GM19395 (cell line): ENCODE data around the gene COL8A2.

Experiments used
- ATAC-seq: cut with Tn5 transposase; IDR thresholded peaks from one replicate; pipeline ENCODE4 v1.9.1; 2021; ENCODE audit warnings: mild to moderate bottlenecking, moderate library complexity; ENCODE audit not compliant: unreplicated experiment

The COL8A2 gene

GRCh38 chr1:36157973-36158826 is 33.2 kb upstream of the COL8A2 start:
- no peak for ATAC-seq

GRCh38 chr1:36157115-36157903 is 32.3 kb upstream of the COL8A2 start:
- ATAC-seq = no peak

DNA sequence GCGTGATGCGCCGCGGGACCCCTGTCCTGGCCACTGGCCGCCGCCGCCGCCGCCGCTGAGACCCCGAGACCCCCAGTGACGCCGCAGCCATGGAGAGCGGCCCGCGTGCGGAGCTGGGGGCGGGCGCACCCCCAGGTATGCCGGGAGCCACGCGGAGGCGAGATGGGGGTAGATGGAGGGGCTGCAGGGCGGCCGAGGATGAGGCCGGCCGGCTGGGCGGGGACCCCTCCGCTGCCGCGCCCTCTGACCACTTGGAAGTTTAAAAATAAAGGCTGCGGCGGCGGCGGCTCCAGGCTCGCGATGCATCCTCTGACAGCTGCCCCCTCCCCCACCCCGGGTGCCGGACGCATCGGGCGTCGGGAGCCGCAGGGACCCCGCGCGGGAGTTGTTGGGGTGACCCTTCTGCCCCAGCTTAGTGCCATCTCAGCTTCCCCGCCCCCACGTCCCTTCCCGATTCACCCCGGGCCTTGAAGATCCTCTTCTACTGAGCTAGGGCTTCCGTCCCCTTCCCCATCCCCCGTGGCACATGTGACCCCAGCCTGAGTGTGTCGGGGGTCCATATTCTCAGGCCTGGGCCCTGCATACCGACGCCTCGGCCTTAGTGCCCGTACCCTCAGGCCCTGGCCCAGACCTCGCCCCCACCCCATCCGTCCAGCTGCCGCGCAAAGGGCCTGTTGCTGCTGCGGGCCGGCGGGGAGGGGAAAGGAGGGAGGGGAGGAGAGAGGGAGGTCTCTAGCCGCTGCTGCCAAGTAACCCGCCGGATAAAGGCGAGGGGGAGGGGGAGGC is 31.5 kb upstream of the COL8A2 start:
- peak; percentile 33 for ATAC-seq

DNA sequence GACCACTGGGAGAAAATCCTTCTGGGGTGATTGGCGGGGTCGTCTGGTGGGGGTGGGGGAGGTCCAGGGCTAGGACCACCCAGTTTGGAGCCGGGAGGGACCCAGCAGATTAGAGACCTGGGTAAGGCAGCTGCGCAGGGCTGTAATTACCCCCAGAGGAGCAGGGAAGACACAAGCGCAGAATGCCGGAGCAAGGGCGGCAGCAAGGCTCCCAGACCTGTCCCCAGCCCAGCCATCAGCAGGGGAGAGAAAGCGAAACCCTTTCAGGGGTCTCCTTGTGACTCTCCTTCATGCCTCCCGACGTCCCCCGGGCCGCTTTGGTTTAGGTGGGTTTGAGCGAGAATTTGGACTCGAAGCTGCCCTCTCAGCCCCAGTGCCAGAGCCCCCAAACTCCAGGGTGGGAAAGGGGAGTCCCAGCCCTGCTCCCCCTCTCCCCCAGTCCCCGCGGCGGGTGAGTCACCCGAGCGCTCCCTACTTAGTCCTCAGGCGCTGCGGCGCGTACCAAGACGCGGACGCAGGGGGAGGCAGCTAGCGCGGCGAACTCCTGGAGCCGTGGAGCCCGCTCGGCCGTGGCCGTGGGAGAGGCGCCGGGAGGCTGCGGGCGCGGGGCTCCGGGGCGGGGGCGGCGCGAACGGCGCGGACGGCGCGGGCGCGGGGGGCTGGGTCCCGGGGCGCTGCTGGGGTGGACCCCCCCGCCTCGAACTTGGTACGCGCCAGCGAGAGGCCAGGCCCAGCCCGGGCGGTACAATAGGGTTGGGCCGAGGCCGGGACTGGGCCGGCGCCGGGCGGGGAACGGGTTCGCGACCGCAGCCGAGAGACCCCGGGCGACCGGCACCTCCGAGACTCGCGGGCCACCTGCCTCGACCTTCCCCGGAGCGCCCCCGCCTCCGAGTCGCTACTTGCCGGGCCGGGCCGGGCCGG is 30.6 kb upstream of the COL8A2 start, which contains the start of gene MAP7D1:
TSS of gene MAP7D1 (plus strand) at position 753 of the 921 bp plus-strand sequence. CDS start 258 bp downstream, outside the sequence.
- ATAC-seq = peak; percentile 49

DNA sequence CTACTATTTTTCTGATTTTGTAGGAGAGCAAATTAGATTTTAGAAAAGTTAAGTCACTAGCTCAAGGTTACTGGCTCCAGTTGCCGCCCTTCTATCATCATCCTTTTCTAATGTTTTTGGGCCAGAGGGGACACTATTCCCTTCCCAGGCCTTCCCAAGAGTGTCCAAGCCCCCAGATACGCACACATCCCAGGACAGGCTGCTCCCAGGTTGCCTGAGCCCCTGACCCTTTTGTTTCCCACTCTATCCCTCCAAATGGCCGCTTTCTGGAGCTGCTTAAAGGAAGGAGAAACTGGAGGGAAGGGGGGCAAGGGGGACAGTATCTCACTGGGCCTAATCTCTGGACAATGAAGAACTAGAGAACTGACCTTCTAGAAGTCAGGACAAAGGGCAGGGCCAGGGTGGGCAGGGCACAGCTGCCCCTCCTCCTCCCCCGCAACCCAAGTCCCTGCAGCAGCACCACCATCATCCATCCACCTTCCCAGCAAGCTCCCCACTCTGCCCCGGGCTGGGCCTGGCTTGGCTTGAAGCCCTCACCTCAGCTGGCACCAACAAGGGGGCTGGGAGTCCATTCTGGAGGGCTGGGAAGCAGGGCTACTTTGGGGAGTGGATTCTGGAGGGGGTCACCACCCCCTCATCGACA is 29.9 kb upstream of the COL8A2 start:
- no peak for ATAC-seq

GRCh38 chr1:36154335-36154734 is 29.3 kb upstream of the COL8A2 start:
- no peak for ATAC-seq

DNA sequence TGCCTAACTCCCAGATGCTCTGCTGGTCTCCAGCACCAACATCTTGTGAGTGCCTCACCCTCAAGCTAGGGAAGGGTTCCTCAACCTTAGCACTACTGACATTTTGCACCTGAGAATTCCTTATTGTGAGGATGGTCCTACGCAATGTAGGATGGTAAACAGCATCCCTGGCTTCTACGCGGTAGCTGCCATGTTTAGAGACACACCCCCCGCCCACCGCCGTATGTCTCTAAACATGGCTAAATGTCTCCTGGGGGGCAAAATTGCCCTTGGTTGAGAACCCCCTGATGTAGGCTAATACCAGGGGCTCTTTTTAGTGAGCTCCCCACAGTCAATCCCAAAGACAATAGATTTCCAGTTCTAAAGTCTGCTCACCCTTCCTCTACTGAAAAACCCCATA is 28.5 kb upstream of the COL8A2 start:
- no peak for ATAC-seq

DNA sequence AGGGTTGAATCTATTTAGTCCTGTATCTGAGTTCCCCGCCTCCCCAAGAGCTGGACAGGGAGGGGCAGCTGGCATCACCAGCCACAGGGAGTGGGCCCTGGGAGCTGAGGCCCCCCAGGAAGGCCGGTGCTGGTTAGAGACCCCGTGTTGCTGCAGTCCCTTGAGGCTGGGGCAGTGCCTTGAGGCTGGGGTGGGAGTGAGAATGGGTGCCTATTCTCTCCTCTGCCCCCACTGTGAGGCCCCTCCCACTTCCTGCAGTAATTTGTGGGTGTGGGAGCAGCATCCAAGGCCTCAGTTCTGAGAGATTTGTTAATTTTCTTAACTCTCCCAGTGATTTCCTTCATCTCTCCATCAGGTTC is 26.8 kb upstream of the COL8A2 start:
- ATAC-seq = no peak

DNA sequence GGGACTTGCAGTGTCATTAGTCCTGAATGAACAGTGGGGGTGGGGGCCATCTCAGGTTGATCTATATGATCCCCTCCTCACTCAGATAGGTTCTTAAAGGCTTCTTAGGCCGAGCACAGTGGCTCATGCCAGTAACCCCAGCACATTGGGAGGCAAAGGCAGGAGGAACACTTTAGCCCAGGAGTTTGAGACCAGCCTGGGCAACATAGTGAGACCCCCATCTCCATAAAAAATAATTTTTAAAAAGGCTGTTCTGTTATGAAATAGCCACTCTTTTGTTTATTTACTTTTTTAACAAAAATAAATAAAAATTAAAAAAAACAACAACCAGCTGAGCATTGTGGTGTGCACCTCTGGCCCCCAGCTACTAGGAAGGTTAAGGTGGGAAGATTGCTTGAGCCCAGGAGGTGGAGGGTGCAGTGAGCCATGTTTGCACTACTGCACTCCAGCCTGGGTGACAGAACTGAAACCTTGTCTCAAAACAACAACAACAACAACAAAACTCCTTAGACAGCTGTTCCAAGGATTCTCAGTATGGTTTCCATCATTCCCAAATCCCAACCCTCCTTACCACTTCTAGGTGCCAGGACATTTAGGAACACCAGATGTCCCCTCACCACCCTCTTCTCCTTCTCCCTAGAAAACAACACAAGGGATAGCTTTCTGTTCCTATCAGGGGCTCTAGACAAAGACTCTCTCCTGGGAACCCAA is 26.3 kb upstream of the COL8A2 start:
- no peak for ATAC-seq

- ATAC-seq = peak; percentile 44
Observed at GRCh38 chr1:36150296-36151133, 25.5 kb upstream of the COL8A2 start.

DNA sequence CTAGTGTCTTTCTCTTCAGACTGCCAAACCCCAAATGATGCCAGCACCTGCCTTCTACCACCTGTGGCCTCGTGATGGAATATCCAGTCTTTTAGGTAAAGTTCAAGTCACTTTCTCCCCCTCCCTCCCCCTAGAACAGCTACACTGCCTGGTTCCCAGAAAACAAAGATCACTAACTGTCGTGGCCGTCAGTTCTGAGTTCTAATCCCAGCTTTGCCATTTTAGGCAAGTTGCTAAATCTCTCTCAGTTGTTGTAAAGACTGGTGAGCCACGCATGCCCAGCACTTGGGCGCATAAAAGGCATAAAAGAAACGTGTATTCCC is 24.9 kb upstream of the COL8A2 start:
- ATAC-seq = no peak

GRCh38 chr1:36149237-36149972 is 24.4 kb upstream of the COL8A2 start, which contains the start of gene TRAPPC3:
TSS of gene TRAPPC3 (minus strand) at chr1:36149486. CDS start at chr1:36149378, 108 bp downstream.
- peak; percentile 87 for ATAC-seq

GRCh38 chr1:36148821-36149236 is 23.8 kb upstream of the COL8A2 start:
- peak; percentile 2 for ATAC-seq

GRCh38 chr1:36144413-36144812 is 19.4 kb upstream of the COL8A2 start:
- ATAC-seq = no peak

DNA sequence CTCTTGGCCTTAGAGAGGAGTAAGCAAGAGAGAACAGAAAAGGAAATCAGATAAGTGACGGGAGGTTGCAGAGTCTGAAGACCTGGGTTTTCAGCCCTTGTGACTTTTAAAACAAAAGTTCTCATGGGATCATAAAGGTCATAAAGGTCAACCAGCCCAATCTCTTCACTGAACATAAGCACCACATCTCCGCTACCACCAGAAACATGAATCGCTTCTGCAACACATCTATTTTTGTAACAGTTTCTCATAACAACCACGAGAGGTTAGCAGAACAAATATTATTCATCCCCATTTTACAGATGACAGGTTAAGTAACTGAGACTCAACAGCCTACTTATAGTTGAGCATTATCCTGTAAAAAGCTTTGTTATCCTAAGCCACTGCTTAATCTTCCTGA is 18.4 kb upstream of the COL8A2 start:
- ATAC-seq = no peak

DNA sequence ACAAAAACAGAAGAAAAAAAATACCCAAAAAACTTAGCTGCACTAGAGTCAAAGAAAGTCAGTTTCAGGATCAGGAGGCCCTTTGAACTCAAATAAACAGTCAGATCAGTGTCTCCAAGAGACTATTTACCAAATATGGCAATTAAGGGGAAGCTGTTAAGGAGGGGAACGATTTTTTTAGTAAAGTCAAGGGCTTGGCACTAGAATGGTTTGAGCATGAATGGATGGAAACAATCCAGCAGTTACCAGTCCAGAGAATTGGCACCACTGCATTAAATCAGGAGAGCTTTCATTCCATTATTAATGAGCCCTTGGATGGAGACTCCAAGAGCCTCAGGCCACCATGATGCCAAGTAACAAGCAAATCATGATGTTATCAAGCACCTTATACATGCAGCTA is 17.1 kb upstream of the COL8A2 start:
- ATAC-seq = no peak

- ATAC-seq = no peak
Observed at GRCh38 chr1:36139521-36139920, 14.5 kb upstream of the COL8A2 start.

GRCh38 chr1:36137776-36138175 is 12.8 kb upstream of the COL8A2 start:
- ATAC-seq = no peak
